Measurements from ENCODE around the gene OSCAR. TPM values are rescaled to one million over a fixed set of nuclear protein-coding genes. Genes with fewer than 3 reads are reported as not detected.
"Not testable (repeated sequence)": the region's sequence is repeated elsewhere in the genome, so short reads cannot be mapped to it uniquely, and the experiment has no call there.

The OSCAR gene
- total and polyA plus RNA-seq, 5 experiments from 2014 or later = 0.16 to 0.33 TPM; not detected in 3

DNA sequence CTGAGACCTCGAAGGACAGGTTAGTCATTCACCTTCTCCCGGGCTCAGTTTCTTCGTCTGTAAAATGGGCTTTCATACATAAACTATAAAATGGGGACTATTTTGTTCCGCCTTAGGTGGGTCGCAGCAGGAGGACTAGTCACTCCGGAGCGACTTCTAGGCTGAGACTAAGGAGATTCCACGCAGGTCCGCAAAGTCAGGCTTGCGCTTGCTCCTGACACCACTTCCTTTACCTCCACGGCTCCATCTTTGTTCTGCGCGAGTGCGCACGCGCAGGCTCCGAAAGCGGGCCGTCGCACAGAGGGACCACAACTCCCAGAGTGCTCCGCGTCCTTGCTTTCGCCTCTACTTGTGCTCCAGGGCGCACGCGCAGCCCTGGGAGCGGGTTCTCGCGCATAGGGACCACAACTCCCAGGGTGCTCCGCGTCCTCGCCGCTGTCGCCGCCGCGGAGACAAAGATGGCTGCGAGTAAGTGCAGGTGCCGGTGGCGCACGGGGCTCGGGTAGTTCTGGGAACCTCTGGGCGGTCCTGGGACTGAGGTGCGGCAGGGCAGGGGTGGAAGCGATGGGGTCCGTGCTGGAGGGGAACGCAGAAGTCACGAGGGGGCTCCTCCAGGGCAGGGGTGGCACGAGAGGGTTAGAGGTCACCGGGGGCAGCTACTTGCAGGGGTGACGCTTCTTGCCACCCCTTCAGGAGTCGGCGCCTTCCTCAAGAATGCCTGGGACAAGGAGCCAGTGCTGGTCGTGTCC, 2.0 kb upstream of the OSCAR start, which contains the start of gene NDUFA3:
TSS of gene NDUFA3 (plus strand) at position 435 of the 749 bp plus-strand sequence. CDS start at position 459, 24 bp downstream.
- ATAC-seq (peak; percentile 97 to 99), DNase-seq (peak; percentile 90 to 99 (median 98))
- Mint-ChIP-seq H3K27me3 (no peaks in the 10 kb centered on the region), H3K4me3 (peak within 1 kb of the TSS; percentile 90 to 99 (median 98)), H3K27ac (peak within 1 kb of the TSS; percentile 89 to 99 (median 96)), H3K36me3 (peaks cover 0 to 24% (median 5%) of the 10 kb centered on the region in 3 donors), H3K9me3 (no peaks in the 10 kb centered on the region), H3K4me1 (peaks cover 18 to 40% (median 30%) of the 10 kb centered on the region in 4 donors)
- POLR2A ChIA-PET = interaction anchor here (0.6 to 4.7 kb wide), 7 partner anchors 9 to 1237 kb away, joined by 3 to 52 read pairs (median 5); partner anchors contain the start of genes CNOT3, KMT5C, LENG1 and MBOAT7

DNA sequence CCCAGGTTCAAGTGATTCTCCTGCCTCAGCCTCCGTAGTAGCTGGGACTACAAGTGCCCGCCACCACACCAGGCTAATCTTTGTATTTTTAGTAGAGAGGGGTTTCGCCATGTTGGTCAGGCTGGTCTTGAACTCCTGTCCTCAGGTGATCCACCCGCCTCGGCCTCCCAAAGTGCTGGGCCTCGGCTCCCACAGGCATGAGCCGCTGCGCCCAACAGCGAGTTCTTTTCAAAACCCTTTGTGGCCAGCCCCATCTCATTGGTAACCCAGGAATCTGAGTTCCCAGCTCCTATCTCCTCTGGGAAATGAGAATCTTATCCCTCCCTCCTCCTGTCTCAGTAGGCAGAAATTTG, 724 bp downstream of the OSCAR start:
- POLR2A ChIA-PET, H3K27me3 Mint-ChIP-seq, DNase-seq, H3K36me3 Mint-ChIP-seq, H3K9me3 Mint-ChIP-seq, ATAC-seq: not testable (repeated sequence)
- Mint-ChIP-seq H3K4me1 (peaks cover 15 to 33% (median 31%) of the 10 kb centered on the region in 4 donors), H3K27ac (peak overlapping the region in 1 of 10 donors; percentile 27), H3K4me3 (peak overlapping the region in 1 of 10 donors; percentile 47)

DNA sequence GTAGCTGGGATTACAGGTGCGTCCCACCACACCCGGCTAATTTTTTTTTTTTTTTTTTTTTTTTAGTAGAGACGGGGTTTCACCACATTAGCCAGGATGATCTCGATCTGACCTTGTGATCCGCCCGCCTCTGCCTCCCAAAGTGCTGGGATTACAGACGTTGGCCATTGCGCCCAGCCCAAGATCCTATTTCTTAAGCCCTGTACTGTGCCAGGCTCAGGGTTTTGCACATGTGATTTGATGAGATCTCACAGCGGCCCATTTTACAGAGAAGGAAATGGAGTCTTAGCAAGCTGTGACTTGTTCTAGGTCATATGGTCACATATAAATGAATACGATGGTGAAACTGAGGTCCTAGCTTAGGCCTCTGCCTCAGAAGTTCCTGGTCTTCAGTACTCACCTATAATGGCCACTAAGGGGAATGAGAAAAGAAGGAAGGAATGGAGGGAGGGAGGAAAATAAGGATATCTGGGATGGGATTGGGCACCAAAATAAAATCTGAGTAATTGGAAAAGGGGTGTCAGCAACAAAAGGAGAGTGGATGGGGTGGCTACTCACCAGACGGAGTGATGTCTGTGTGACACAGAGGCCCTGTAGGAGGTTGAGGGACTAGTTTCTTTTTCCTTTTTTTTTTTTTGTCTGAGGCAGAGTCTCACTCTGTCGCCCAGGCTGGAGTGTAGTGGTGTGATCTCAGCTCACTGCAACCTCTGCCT, 1.3 kb downstream of the OSCAR start:
- no peaks in the 10 kb centered on the region for H3K36me3 Mint-ChIP-seq
- peaks cover 3 to 11% (median 7%) of the 10 kb centered on the region in 5 donors for H3K27me3 Mint-ChIP-seq
- ATAC-seq (no peak), DNase-seq (no peak)
- peak overlapping the region in 1 of 10 donors; percentile 47 for H3K4me3 Mint-ChIP-seq
- POLR2A ChIA-PET = no interaction called here
- H3K4me1 Mint-ChIP-seq = peaks cover 15 to 36% (median 30%) of the 10 kb centered on the region in 4 donors
- H3K9me3 Mint-ChIP-seq = no peaks in the 10 kb centered on the region
- H3K27ac Mint-ChIP-seq = peak overlapping the region in 1 of 10 donors; percentile 27

DNA sequence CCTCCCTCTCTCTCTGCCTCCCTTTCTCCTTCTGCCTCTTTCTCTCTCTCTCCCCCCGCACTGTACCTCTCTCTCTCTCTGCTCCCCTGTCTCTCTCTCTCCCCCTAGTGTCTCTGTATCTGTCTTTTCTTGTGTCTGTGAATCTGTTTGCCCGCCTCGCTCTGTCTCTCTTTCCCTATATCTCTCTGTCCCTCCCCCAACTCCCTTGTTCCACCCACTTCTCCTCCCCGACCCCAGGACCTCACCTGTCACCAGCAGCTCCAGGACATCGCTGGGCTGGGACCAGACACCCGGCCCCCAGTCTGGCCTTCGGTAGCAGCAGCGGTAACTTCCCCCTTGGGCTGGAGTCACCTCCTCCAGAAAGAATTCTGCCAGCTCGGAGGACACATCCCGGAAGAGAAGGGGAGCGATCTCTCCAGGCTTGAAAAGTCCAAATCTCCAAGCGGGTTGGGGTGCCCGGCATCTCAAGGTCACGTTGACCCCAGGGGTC, 3.9 kb downstream of the OSCAR start:
- POLR2A ChIA-PET = interaction anchor here (0.6 to 1.6 kb wide), 3 partner anchors 19 to 364 kb away, joined by 3 read pairs; partner anchors contain the start of genes CNOT3, PRPF31 and TFPT
- peak overlapping the region; percentile 35 to 94 (median 67) for H3K27ac Mint-ChIP-seq
- peak in 1 of 2 donors; percentile 39 for ATAC-seq

DNA sequence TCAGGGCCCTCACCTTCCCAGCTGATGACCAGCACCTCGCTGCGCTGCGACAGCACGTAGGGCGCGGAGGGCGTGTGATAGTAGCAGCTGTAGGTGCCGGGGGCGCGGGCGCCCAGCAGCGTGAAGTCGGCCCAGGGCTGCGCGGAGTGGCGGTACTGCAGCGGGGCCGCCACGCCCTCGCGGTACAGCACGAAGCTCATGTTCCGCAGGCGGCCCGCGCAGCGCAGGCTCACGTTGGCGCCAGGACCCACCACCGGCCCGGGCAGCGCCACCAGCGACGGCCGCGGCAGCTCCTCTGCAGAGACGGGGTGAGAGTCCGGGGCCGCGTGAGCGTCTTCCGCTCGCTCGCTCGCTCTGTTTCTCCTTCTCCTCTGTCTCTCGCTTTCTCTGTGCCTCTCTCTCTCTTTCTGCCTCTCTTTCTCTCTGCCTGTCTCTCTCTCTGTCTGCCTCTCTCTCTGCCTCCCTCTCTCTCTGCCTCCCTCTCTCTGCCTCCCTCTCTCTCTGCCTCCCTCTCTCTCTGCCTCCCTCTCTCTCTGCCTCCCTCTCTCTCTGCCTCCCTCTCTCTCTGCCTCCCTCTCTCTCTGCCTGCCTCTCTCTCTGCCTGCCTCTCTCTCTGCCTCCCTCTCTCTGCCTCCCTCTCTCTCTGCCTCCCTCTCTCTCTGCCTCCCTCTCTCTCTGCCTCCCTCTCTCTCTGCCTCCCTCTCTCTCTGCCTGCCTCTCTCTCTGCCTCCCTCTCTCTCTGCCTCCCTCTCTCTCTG, 4.6 kb downstream of the OSCAR start:
- POLR2A ChIA-PET = interaction anchor here (0.7 to 1.6 kb wide), 4 partner anchors 20 to 229 kb away, joined by 3 to 4 read pairs (median 3); partner anchors contain the start of genes CNOT3, PRPF31 and TFPT
- Mint-ChIP-seq H3K4me3 (peak overlapping the region; percentile 56 to 85 (median 81)), H3K27me3 (peaks cover 12 to 32% (median 23%) of the 10 kb centered on the region in 5 donors), H3K27ac (peak overlapping the region in 8 of 10 donors; percentile 35 to 94 (median 80)), H3K4me1 (peaks cover 6 to 20% (median 13%) of the 10 kb centered on the region in 4 donors)
- ATAC-seq (peak; percentile 88 to 96), DNase-seq (peak in 7 of 10 donors; percentile 35 to 53 (median 43))
- not testable (repeated sequence) for H3K36me3 Mint-ChIP-seq, H3K9me3 Mint-ChIP-seq

More for the DNA sequence above, 3.9 kb downstream of the OSCAR start:
- Mint-ChIP-seq H3K4me3 (peak overlapping the region; percentile 42 to 84 (median 68)), H3K4me1 (peaks cover 6 to 23% (median 14%) of the 10 kb centered on the region in 4 donors), H3K27me3 (peaks cover 10 to 26% (median 18%) of the 10 kb centered on the region in 5 donors), H3K36me3 (peaks cover 0 to 6% (median 0%) of the 10 kb centered on the region in 3 donors), H3K9me3 (no peaks in the 10 kb centered on the region)
- peak in 3 of 10 donors; percentile 21 to 31 (median 29) for DNase-seq

DNA sequence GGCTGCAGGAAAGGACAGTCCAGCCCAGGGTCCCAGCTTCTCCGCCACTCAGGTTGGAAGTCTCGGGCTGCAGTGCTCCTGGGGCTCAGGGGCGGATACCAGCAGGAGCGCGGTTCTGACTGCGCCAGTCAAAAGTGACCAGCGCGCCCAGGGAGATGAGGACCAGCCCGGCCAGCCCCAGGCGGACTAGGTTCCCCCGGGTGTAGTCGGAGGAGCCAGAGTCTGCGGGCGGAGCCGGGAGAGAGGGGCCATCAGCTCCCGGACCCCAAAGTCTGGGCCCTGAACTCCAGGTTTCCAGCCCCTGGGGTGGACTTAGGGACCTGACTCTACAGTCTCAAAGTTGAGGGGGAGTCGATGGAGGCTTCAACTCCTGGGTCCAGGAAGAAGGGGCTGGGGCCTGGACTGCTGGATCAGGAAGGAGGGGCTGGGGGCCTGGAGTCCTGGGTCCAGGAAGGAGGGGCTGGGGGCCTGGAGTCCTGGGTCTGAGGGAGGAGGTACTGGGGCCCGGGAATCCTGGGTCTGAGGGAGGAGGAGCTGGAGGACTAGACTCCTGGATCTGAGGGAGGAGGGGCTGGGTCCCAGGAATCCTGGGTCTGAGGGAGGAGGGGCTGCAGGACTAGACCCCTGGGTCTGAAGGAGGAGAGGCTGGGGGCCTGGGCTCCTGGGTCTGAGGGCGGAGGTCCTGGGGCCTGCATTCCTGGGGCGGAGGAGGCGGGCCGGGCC, 5.3 kb downstream of the OSCAR start:
- ATAC-seq (no peak), DNase-seq (no peak)
- peak overlapping the region in 7 of 10 donors; percentile 11 to 84 (median 33) for H3K4me3 Mint-ChIP-seq
- H3K9me3 Mint-ChIP-seq = no peaks in the 10 kb centered on the region
- peak overlapping the region in 1 of 10 donors; percentile 56 for H3K27ac Mint-ChIP-seq
- POLR2A ChIA-PET = interaction anchor here (0.6 to 1.4 kb wide), 5 partner anchors 16 to 229 kb away, joined by 3 to 4 read pairs (median 3); partner anchors contain the start of genes CNOT3, PRPF31 and TFPT
- H3K27me3 Mint-ChIP-seq = peaks cover 12 to 38% (median 23%) of the 10 kb centered on the region in 5 donors
- H3K4me1 Mint-ChIP-seq = peaks cover 6 to 19% (median 12%) of the 10 kb centered on the region in 4 donors
- peaks cover 0 to 6% (median 0%) of the 10 kb centered on the region in 3 donors for H3K36me3 Mint-ChIP-seq

DNA sequence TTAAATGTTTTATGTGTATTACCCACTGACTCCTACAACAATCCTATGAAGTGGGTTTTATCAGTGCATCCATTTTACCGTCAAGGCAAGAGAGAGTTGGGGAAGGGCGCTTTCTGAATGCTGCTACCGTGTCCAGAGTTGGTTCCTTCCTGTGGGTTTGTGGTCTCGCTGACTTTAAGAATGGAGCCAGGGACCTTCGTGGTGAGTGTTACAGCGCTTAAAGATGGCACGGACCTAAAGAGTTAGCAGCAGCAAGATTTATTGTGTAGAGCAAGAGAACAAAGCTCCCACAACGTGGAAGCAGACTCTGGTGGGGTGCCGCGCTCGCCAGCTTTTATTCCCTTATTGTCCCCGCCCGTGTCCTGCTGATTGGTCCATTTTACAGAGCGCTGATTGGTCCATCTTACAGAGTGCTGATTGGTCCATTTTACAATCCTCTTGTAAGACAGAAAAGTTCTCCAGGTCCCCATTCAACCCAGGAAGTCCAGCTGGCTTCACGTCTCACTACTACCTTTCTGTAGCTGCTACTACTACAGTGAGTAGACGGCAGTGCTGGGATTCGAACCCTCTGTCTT, 6.1 kb downstream of the OSCAR start:
- H3K4me1 Mint-ChIP-seq = peaks cover 6 to 19% (median 12%) of the 10 kb centered on the region in 4 donors
- POLR2A ChIA-PET = interaction anchor here (0.6 kb wide), 2 partner anchors 17 to 76 kb away, joined by 3 to 4 read pairs; no protein-coding TSS in a partner anchor
- no peak for DNase-seq
- H3K9me3 Mint-ChIP-seq = no peaks in the 10 kb centered on the region
- H3K4me3 Mint-ChIP-seq = peak overlapping the region in 8 of 10 donors; percentile 14 to 69 (median 30)
- H3K27me3 Mint-ChIP-seq = peaks cover 12 to 40% (median 23%) of the 10 kb centered on the region in 5 donors
- ATAC-seq = no peak
- peak overlapping the region in 2 of 10 donors; percentile 25 to 35 for H3K27ac Mint-ChIP-seq
- peaks cover 0 to 6% (median 0%) of the 10 kb centered on the region in 3 donors for H3K36me3 Mint-ChIP-seq

DNA sequence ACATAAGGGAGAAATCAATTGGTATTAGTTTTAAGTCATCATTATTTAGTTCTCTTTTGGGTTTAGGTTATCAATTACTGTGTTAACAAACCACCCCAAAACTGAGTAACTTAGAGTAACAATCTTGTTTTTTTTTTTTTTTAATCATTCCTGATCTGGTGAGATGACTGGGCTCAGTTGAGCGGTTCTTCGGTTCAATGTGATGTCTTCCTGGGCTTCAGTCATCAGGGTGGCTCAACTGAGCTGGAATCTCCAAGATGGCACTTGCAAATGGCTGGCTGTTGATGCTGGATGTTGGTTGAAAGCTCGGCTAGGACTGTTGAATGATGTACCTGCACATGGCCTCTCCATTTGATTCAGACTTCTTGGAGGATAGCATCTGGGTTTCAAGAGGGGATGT, 16.2 kb downstream of the OSCAR start:
- ATAC-seq (no peak), DNase-seq (no peak)
- POLR2A ChIA-PET = no interaction called here
- Mint-ChIP-seq H3K4me1 (no peaks in the 10 kb centered on the region), H3K9me3 (peaks cover 0 to 42% (median 8%) of the 10 kb centered on the region in 9 donors), H3K27me3 (peaks cover 0 to 17% (median 5%) of the 10 kb centered on the region in 5 donors), H3K27ac (no peak overlapping the region), H3K4me3 (no peak overlapping the region), H3K36me3 (peaks cover 0 to 16% (median 0%) of the 10 kb centered on the region in 3 donors)

DNA sequence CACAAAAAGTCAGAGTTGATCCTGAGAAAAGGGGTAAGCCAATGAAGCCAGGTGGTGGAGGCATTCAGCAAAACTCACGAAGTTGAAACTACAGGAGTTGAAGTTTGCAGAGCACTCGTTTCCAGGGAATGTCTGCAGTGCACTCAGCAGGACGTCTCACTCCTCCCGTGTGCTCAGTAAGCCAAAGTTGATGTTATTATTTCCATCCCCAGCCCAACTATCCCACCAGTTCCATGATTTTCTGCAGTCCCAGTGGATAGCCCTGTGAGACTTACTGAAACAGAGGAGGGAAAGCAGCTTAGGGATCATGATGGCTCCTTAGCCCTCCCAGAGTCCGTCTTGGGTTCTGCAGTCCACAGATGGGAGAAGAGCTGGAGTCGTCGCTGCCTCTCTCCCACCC, 19.6 kb downstream of the OSCAR start, which contains the start of gene TARM1:
TSS of gene TARM1 (minus strand) at position 334 of the 400 bp plus-strand sequence. CDS start at position 309, 25 bp downstream.
- no peak for ATAC-seq
- no peak within 1 kb of the TSS for H3K4me3 Mint-ChIP-seq
- POLR2A ChIA-PET = no interaction called here
- no peak within 1 kb of the TSS for H3K27ac Mint-ChIP-seq
- peaks cover 3 to 15% (median 6%) of the 10 kb centered on the region in 5 donors for H3K27me3 Mint-ChIP-seq
- peaks cover 0 to 16% (median 0%) of the 10 kb centered on the region in 3 donors for H3K36me3 Mint-ChIP-seq
- no peak for DNase-seq
- peaks cover 0 to 42% (median 9%) of the 10 kb centered on the region in 9 donors for H3K9me3 Mint-ChIP-seq
- H3K4me1 Mint-ChIP-seq = no peaks in the 10 kb centered on the region

DNA sequence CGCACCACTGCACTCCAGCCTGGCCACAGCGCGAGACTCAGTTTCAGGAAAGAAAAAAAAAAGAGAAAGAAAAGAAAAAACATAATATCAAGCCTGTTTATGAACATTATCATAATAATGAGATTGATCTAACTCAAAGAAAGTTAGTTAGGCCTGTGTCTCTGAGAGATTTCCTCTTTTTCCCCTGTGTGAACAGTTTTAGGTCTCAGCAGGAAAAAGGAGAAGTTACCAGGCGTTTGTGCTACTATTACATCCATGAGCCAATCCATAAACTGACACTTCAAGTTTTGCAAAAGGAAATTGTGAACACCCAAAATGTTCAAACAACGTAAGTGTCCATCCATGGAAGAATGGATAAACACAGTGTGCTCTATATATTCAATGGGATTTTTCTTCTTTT, 23.3 kb downstream of the OSCAR start:
- POLR2A ChIA-PET = no interaction called here
- Mint-ChIP-seq H3K9me3 (peaks cover 0 to 27% (median 5%) of the 10 kb centered on the region in 9 donors), H3K27ac (no peak overlapping the region), H3K27me3 (peaks cover 0 to 15% (median 6%) of the 10 kb centered on the region in 5 donors), H3K36me3 (peaks cover 0 to 6% (median 0%) of the 10 kb centered on the region in 3 donors), H3K4me3 (no peak overlapping the region), H3K4me1 (no peaks in the 10 kb centered on the region)
- DNase-seq (no peak), ATAC-seq (no peak)

DNA sequence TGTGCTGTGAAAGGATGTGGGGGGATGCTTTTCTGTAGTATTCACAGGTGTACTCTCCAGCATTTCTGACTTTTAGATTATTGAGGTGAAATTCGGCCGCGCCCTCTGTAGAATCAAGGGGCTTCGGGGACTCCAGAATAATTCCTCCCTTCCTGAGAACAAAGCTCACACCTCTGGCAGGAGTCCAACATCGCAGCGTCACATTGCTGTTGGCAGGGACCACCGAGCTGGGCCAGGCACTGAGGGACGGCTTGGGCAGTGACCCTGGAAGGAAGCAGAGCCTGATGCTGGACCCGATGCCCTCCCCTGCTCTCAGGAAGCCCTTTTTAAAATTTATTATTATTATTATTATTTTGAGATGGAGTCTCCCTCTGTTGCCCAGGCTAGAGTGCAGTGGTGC, 25.8 kb downstream of the OSCAR start:
- POLR2A ChIA-PET = no interaction called here
- no peak overlapping the region for H3K4me3 Mint-ChIP-seq

More for the DNA sequence above, 25.8 kb downstream of the OSCAR start:
- peaks cover 0 to 13% (median 11%) of the 10 kb centered on the region in 5 donors for H3K27me3 Mint-ChIP-seq
- ATAC-seq (no peak), DNase-seq (no peak)
- H3K27ac Mint-ChIP-seq = no peak overlapping the region
- H3K36me3 Mint-ChIP-seq = no peaks in the 10 kb centered on the region
- H3K4me1 Mint-ChIP-seq = no peaks in the 10 kb centered on the region
- peaks cover 0 to 5% (median 0%) of the 10 kb centered on the region in 9 donors for H3K9me3 Mint-ChIP-seq

All from naive thymus-derived CD8-positive, alpha-beta T cell (primary cell).